ENCODE measurements around the gene VCL.

DNA sequence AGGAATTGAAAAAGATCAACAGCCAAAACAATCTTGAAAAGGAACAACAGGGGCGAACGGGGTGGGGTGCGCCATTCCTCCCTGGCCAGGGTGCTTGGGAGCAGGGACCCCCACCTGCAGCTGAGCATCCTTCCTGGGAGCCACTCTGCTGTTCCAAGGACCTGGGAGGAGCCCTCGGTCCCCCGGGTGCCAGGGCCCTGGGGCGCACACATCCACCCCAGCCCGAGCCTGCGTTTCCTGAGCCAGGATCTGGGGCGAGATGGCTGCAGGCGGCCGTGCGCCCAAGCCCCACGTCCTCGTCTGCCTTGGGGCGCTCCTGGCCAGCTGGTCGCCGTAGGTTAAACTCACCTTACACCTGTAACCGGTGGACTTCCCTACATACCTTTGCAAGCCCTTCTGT lies 142.1 kb downstream of the VCL start:
- TF ChIP-seq CTCF (IDR thresholded peaks at IDR 0.05; ENCODE audit: poor library complexity, severe bottlenecking) (no peak), POLR2AphosphoS5 (IDR thresholded peaks at IDR 0.05) (no peak), EP300 (conservative IDR thresholded peaks at IDR 0.05; ENCODE audit: poor library complexity, severe bottlenecking) (no peak), SMC3 (conservative IDR thresholded peaks at IDR 0.05; ENCODE audit: poor library complexity) (no peak), EZH2 (IDR thresholded peaks at IDR 0.05; ENCODE audit: borderline replicate concordance, insufficient read depth, low read length, poor library complexity, severe bottlenecking) (no peak), TAF1 (IDR thresholded peaks at IDR 0.05; ENCODE audit: low read depth) (no peak), RAD21 (conservative IDR thresholded peaks at IDR 0.05) (no peak), MXI1 (conservative IDR thresholded peaks at IDR 0.05; ENCODE audit: poor library complexity, severe bottlenecking) (no peak)
- TF ChIP-seq, protein P1, sequence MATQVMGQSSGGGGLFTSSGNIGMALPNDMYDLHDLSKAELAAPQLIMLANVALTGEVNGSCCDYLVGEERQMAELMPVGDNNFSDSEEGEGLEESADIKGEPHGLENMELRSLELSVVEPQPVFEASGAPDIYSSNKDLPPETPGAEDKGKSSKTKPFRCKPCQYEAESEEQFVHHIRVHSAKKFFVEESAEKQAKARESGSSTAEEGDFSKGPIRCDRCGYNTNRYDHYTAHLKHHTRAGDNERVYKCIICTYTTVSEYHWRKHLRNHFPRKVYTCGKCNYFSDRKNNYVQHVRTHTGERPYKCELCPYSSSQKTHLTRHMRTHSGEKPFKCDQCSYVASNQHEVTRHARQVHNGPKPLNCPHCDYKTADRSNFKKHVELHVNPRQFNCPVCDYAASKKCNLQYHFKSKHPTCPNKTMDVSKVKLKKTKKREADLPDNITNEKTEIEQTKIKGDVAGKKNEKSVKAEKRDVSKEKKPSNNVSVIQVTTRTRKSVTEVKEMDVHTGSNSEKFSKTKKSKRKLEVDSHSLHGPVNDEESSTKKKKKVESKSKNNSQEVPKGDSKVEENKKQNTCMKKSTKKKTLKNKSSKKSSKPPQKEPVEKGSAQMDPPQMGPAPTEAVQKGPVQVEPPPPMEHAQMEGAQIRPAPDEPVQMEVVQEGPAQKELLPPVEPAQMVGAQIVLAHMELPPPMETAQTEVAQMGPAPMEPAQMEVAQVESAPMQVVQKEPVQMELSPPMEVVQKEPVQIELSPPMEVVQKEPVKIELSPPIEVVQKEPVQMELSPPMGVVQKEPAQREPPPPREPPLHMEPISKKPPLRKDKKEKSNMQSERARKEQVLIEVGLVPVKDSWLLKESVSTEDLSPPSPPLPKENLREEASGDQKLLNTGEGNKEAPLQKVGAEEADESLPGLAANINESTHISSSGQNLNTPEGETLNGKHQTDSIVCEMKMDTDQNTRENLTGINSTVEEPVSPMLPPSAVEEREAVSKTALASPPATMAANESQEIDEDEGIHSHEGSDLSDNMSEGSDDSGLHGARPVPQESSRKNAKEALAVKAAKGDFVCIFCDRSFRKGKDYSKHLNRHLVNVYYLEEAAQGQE (IDR thresholded peaks at IDR 0.05; ENCODE audit: borderline replicate concordance): no peak
